GM21423 (cell line): Measurements from ENCODE around the gene NSUN2.

ENCODE experiments used
- ATAC-seq: cut with Tn5 transposase; IDR thresholded peaks from one replicate; pipeline ENCODE4 v1.9.1; 2021; ENCODE audit warnings: mild to moderate bottlenecking, moderate library complexity; ENCODE audit not compliant: unreplicated experiment

NSUN2 gene

DNA sequence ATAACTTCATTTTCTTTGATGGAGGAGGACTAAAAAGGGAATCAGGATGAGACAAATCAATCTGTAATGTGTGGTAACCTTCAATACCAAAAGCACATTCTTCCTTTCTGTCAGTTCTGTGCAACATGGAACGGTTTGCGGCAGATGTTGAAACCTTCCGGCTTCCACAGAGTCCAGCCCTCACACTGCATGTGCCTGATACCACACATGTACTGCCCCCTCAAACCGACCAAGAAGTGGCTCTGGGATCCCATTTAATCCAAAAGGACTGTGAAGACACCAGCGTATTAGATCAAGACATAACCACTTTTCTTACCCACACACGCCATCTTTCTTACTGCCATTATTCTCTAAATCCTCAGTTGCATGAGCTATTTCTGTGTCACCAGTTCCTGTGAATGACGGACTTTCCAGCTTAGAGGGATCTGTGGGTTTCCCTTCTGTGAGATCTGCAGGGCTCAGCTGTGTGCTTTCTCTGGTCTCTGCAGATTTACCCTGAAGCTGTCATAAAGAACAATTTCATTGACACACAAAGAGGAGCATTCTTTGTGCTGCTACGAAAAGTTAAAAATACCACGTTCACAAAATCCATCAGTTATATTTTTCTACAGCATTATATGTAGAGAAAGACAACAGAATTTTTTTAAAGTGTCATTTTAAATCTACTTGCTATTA, 25.8 kb downstream of the NSUN2 start:
- ATAC-seq, result no peak

DNA sequence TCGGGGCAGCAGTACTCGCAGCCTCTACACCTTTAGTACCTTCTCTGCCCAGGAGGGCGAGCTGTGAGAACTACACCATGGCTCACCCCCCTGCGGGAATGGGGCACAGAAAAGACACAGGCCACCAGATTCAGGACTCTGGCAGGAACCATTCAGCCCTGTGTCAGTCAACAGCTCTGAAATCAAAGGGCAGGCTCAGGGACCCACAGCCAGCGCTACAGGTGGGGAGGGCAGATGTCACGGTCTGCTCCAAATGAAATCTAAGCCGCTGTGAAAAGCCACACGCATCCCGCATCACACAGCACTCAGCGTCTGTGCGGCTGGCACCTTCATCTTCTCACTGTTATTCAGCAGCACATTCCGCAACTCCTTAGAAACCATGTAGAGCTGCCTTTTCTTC, 27.9 kb downstream of the NSUN2 start:
- no peak for ATAC-seq

DNA sequence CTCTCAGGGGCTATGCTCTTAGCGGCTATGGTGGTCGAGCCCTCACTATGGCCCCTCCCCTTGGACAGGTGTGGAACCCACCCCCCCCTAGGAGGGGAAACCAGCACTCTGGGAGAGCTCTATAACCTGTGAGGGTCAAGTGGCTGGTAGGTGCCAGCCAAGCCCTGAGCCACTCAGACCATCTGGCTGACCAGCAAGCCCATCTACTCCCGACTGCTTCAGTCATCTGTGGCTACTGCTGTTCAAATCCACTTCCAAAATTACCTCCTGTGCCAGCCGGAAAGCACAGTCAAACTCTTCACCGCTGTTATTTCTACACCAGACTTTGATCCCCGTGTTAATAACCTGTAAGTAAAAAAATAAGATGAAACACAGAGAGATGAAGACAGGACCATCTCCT, 28.5 kb downstream of the NSUN2 start:
- no peak for ATAC-seq

DNA sequence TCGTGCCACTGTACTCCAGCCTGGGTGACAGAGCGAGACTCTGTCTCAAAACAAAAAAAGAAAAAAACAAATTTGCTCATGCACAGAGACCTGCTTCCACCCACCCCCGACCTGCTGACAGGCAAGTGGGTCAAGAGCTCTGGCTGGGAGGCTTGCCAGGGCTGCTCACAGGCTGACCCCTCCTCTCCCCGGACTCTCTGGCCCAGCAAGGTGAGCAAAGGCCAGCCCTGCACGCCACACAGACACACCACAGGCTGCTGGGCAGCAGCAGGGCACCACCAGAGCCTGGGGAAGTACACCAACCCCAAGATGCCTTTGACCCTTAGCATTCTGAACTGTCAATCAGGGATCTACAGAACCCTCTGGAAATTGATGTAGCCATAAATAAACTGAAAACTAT, 29.2 kb downstream of the NSUN2 start:
- no peak for ATAC-seq

DNA sequence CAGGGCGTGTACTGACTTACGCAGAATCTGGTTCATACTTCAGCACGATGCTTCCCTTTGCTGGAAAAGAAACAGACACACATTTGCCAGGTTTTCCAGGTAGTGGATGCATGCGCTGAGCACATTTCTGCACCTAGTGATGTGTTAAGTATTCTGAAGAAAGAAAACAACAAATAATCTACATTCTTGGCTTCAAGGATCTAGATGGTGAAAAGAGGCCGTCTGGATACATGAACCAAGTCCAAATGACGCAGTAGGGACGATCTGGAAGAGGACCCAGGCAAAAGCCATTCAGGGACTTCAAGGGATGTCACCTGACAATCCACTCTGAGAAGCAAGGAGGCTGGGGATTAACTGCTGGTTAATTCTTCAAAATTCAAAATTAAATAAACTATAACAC, 30.4 kb downstream of the NSUN2 start:
- ATAC-seq, result no peak

DNA sequence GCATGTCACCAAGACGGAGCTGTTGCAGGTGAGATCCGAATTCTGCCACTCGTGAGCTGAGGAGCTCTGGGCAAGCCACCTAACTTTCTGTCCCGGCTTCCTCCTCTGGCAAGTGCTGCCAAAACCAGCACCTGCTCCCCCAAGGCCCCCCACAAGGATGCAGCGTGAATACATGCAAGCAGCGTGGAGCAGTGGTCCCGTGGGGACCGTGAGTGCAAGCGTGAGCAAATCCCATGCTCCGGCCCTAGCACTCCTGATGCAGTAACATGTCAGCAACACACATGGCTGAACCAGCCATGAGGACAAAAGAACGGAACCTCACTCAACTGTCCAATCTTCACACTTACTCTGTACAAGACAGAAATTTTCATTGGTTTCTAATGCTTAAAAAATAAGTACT, 31.0 kb downstream of the NSUN2 start:
- ATAC-seq, result no peak

DNA sequence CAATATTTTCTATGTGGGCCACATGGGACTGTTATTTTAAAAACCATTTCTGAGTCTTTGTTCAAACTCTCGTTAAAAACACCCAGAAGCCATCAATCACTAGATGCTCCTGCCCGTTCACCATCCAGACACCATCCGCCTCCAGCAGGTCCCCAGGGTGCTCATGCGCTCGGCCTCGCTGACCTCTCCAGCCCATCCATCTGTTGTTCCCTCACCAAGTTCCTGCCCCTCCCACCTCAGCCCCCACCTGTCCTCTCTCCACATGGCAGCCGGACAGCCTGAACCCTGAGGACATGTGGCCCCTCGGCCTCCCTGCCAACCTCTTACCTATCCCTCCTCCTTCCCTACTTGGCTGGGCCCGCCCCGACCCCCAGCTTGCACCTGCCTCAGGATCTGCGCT, 31.6 kb downstream of the NSUN2 start:
- ATAC-seq, result no peak

DNA sequence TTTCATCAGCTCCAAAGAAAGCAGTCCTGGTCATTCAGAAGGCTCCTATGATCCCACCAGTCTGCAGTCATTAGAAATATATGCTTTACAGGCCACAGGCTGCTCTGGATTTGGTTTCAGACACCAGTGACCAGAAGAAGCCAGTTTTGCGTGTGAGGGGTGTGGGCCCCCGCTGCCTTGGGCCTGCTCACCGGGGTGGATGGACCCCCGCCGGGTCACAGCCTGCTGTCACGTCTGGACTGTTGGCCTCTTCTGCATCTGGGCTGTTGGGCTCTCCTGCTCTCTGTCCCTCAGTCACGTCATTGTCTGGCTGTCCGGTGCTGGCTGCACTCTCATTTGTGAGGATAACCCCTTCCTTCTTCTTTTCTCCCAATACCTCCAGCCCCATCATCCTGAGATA, 33.1 kb downstream of the NSUN2 start:
- ATAC-seq, result no peak

DNA sequence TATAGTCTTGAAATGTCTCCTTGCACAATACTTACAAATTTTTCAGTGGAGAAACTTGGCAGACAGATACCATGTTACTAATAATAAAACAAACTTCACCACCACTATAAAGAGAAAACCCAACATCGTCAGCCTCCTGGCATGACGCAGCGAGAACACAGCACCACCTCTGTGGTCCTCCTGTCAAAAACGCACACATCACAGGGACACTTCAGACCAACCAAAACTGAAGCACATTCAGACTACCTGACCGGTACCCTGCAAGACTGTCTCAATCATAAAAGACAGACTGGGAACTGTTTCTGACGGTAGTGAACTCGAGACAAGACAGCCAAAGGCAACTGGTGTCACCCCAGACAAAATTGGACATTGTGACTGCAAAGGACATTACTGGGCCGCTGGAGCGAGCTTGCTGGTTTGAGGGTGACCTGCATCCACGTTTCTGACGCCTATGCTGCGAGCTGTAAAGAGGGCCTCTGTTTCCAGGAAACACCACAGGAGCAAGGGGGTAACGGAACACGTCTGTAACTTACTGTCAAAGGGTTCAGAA, 34.4 kb downstream of the NSUN2 start:
- ATAC-seq, result no peak

DNA sequence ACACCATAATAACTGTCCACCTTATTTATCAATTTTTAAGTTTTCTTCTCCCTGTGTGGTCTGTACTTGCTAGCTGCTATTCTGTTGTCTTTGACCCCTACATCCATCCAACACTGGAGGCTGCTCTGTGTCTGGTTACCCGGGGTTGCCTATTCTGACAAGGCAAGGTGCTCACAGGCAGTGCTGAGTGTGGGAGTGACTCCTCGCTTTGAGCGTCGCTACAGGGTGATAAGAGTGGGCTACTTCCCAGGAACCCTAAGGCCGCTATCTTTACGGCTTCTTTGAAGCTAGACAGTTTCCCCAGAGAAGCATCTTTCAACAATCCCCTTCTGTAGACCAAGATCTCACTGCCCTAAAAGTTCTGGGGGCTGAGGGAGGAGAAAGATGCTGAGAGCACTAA, 35.3 kb downstream of the NSUN2 start:
- ATAC-seq, result no peak

DNA sequence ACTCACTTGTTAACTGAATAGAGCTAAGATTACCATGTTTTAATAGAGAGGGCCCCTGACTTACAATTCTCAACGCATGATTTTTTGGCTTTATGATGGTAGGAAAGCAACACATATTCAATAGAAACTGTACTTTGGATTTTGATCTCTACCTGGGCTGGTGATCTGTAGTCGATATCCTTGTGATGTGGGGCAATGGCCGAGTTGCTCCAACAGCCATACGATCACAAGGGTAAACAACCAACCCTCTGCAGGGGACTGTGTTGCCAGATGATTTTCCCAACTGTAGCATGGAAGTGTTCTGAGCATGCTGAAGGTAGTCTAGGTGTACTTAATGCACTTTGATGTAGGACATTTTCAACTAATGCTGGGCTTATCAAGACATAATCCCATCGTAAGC, 36.5 kb downstream of the NSUN2 start:
- ATAC-seq, result no peak

DNA sequence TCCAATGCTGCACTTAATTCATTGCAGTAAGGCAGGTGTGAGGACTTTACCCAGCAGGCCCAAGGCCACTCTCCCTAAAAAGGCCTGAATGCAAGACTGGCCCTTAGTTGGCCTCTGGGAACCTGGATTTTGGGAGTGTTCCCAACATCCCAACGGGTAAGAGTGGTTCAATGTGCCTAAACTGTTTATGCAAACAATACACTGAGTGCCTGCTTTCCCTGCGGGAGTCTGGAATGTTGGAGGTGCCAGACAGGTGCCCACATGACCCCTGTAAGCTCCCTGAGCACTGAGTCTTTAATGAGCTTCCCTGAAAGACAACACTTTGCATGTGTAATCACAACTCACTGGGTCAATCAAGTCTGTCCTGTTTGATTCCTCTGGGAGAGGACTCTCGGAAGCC, 37.4 kb downstream of the NSUN2 start:
- no peak for ATAC-seq

DNA sequence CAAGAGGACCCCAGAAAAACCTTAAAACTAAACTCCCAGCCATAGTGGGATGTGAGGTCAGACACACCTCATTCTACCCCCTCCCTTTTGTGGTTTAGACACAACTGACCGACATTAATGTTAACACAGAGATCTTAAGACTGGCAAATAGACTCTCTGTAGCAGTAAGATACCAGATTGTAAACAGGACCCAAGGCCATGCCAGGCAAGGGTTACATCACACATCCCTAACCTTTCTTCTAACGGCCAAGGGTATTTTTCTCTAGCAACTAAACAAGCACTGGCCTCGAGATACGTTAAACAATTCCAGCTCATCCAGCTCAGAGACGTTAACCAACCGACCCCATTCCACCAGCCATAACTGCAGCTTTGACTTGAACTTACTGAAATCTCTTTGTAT, 38.8 kb downstream of the NSUN2 start:
- ATAC-seq, result no peak

DNA sequence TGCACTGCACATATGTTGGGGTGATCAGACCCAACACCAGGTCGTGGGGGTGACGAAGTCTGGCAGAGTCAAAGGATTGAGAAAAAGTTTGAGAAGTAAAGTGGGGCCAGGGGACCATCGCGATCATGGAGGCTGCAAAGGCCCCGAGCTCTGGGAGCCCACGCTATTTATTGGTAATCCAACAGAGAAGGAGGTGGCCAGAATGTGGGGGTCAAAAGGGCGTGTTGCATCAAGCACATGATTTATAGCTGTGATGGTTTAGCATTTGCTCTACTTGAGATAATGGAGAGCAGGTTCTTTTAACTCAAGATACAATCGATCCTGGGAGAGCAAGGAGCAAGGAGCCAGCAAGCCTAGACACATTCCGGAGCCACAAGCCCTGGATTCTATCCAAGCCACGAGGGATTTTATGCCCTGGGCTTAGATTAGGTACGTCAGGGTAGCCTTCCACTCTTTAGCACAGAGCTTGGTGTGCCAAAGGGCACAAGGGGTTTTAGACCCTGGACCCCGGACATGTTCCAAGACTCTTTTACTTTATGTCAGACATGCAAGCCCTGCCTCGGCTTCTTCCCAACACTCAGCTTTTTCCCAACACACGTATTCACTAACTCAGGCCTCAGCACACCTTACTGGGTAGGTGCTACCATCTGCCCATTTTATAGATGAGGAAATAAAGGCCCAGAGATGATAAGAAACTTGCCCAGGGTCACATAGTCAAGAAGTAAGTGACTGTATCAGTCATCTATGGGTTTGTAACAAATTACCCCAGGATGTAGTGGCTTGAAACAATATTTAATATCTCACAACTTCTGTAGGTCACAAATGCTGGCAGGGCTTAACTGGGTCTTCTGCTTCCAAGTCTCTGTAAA, 39.5 kb downstream of the NSUN2 start:
- ATAC-seq, result no peak

DNA sequence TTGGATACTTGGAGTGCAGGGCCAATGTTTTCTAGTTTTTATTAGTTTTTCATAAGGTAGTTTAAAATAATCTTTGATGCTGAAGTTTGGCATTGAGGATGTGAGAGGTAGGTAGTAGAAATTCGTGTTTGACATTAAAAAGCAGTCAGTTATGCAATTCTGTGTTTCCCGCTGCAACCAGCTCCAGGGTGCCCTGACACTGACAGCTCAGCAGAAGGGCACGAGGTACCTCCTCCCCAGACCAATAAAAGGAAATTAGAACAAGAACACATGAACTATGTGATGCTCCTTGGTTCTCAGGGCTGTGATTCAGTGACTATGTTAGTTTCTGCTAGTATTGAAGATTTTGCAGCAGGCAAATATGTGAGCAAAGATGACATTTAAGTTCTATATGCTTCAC, 40.2 kb downstream of the NSUN2 start:
- no peak for ATAC-seq

DNA sequence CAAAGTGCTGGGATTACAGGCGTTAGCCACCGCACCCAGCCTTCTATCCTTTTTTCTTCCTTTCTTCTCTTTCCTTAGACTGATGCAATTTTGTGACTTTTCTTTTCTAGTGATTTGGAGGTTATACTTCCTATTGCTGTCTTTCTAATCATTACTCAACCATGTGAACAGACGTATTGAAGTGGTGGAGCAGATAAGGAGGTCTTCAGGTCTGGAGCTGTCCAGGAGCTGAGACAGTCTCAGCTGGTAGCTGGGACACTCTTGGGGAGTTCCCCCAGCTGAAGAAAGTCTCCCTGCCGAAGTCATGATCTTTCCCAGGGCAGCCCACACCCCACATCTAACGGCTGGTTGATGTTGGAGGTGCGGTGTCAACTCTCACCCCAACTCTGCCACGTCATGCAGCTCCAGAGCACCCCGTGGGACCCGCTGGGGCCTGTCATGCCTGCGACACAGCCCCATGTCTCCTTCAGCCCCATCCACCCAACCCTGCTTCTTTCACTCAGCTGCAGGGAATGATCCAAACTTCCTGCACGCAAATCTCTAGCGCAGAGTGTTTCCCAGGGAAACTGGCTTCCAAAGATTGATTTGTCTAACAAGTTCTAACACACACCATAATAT, 41.1 kb downstream of the NSUN2 start:
- no peak for ATAC-seq

DNA sequence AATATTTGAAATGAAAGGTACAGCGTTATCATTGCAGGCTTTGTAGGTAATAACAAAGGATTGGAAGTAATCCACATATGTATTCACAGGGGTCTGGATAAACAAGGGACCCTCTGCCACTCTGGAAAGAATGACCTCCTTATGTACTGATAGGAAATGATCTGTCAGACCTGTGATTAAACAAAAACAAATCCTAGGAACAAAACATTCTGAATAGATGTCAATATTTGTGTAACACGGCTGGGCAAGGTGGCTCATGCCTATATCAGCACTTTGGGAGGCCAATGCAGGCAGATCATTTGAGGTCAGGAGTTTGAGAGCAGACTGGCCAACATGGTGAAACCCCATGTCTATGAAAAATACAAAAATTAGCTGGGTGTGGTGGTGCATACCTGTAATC, 42.3 kb downstream of the NSUN2 start:
- ATAC-seq, result no peak

DNA sequence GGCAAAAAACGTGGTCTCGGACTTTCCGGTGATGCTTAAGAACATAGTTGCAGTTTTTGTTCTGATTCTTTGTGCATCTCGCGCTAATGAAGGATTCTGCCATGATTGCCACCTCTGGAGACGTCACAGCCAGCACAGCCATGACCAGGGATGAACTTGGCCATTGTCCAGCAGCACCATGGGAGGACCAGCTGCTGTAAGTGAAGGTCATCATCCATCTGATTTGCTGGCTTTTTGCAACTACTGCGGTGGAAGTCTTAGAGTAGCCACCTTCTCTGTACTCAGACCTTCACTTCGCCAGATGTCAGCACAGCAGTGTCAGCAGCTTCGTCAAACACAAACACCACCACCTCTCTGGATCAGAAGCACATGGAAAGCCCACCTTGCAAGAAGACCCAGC, 45.7 kb downstream of the NSUN2 start:
- ATAC-seq, result no peak

DNA sequence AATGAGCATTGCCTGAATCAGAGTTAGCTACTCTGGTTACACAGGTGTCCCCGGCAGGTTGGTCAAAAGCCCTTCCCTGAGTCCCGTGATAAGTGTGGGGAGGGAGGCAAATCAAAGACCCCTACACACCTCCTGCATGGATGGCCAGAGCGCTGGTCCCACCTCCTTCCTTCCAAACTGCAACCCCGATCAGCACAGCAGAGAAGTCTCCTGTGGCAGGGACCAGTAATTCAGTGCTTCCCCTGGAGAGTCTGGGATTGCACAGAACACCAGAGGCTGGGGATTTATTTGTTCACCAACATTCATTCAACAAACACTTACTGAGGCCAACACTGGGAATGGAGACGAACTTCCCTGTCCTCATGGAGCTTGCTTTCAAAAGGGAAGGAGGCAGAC, 46.2 kb downstream of the NSUN2 start:
- no peak for ATAC-seq

DNA sequence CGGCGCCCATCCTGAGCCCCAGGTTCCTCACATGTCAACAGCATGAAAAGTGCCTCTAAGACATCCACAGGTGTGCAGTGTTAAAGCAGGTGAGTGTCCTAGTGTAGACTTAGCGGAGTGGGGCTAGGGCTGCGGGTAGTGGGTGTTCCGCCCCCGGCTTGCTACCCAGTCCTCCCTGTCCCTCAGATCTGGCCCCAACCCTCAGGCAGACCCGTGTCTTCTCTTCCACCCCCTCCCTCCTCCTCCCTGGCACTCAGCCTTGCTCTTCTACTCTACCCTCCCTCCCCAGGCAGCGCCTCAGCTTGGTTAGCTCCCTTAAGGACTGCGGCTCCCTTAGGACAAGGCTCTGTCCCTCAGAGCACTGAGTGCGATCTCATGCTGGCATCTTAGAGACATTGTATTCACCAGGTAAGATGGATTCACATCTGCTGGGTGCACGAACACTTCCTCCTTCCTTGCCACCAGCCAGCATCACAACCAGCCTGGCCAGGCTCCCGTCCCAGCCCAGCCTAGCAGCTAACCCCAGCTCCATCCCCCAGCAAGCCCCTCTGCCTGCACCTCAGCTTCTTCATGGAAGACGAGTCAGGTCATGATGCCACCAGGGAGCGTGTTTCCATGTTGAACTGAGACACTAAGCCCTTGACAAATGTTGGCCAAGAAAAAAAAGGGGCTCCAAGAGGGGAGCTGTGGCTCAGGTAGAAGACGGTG, 46.8 kb downstream of the NSUN2 start:
- no peak for ATAC-seq

DNA sequence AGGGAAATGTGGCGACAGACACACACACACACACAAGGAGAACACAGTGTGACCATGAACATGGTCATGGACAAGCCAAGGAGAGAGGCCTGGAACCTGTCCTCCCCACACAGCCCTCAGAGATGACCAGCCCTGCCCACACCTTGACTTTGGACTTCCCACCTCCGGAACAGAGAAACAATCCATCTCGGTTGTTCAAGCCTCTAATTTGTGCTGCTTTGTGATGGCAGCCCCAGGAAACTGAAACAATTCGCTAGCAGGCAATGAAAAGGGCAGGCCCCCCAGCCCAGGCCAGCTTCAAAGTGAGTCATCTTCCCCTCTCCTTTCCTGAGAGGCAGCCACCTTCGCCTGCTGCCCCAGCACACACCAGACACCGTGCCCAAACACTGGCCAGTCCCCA, 47.7 kb downstream of the NSUN2 start:
- ATAC-seq, result no peak
